ENCODE results near the gene DOK6.

GRCh38 chr18:69469444-69469919 is 68.8 kb downstream of the DOK6 start:
- TF ChIP-seq, protein P1, sequence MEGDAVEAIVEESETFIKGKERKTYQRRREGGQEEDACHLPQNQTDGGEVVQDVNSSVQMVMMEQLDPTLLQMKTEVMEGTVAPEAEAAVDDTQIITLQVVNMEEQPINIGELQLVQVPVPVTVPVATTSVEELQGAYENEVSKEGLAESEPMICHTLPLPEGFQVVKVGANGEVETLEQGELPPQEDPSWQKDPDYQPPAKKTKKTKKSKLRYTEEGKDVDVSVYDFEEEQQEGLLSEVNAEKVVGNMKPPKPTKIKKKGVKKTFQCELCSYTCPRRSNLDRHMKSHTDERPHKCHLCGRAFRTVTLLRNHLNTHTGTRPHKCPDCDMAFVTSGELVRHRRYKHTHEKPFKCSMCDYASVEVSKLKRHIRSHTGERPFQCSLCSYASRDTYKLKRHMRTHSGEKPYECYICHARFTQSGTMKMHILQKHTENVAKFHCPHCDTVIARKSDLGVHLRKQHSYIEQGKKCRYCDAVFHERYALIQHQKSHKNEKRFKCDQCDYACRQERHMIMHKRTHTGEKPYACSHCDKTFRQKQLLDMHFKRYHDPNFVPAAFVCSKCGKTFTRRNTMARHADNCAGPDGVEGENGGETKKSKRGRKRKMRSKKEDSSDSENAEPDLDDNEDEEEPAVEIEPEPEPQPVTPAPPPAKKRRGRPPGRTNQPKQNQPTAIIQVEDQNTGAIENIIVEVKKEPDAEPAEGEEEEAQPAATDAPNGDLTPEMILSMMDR (IDR thresholded peaks at IDR 0.05) = peak; percentile 60
- TF ChIP-seq EZH2 (IDR thresholded peaks at IDR 0.05) = no peak
